Left renal pelvis (tissue), 4 donors: ENCODE results near the gene PLPPR3. TPM values are rescaled to one million over a fixed set of nuclear protein-coding genes. Genes with fewer than 3 reads are reported as not detected.

Source experiments
- DNase-seq, 4 donors: peaks; one replicate each; pipeline ENCODE4 v3.0.0-alpha.2; 2013; ENCODE audit warnings: low read depth in 4 of 4, low spot score in 3 of 4
- polyA plus RNA-seq, 4 donors: library from polyadenylated mRNA; unstranded; fragments of 120-200 nt; gene quantifications; one replicate each; pipeline ENCODE4 v1.2.1, GENCODE V29; 2013; ENCODE audit not compliant: insufficient read length in 4 of 4

The PLPPR3 gene
- polyA plus RNA-seq, 4 donors: 10.3 to 18.9 (median 11.4) TPM

DNA sequence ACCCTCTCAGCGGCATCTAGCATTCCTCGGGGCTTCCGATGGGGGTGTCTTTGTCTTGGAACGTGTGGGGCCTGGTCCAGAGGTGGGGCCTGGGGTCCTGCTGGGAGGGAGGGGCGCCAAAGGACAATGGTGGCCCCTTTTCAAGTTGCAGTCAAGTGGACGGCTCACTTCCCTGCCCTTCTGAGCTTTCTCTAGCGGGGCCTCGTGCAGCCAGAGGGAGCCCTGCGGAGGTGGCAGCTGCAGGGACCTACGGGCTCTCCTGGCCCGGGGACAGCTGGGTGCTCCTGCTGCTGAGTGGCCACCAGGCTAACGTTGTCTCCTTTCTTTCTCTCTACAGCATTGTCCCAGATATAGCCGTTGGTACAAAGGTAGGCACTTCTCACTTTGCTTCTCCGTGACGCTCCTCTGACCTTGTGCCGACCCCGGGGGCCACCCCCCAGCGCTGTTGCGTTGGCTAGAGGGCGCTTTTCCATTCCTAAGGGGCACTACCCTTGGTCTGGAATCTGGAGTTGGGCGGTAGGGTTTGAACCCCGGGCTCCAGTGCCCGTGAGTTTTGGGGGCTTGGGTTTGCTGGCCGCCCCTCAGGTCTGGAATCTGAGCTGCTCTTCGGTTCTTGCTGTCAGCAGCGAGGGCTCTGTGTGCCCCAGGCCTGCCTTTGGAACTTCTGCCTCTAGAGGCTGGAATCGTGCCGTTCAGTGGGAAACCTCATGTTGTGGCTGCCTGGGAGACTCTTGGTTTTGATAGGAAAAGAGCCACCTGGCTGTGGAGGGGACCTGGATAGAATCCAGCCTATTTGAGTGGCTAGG is 22.5 kb downstream of the PLPPR3 start:
- DNase-seq: no peak

- no peak for DNase-seq
Measured at GRCh38 chr19:798415-799075, 23.2 kb downstream of the PLPPR3 start.

DNA sequence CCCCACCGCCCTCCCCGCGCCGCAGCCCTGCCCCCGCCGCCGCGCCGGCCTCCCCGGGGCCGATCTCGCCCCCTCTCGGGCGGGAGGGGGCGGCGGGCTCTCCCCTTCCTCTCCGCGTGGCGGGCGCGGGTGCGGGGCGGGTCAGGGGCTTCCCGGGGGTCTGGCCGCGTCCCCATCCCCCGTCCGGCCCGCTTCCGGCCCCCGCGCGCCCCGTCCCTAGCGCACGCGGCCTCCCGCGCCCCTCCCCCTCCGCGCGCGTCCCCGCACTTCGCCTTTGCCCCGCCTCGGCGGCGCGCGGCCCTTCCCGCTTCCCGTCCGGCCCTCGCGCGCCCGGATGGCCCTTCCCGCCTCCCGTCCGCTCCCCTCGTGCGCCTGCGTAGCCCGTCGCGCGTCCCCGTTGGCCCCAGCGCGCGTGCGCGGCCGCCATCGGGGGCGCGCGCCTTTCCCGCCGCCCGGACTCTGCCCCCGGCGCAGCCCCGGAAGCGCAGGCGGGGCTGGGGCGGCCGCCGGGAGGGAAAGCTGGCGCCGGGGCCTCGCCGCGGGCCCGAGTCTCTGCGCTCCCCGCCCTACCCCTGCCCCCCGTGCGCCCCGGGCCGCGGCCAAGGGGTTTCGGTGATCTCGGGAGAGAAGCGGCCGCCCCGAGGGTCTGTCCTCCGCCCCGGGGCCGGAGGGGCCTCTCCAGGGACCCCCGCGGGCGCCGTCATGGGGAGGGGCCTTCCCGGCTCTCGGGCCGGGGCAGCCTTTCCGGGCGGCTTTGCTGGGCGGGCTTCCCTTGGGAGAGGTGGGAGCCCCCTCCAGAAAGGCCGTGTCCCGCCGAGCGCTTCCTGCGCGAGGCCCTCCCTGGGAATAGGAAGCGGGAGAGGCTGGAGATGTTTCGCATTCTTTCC is 24.0 kb downstream of the PLPPR3 start:
- peak in 2 of 4 donors; percentile 76 to 79 for DNase-seq

DNA sequence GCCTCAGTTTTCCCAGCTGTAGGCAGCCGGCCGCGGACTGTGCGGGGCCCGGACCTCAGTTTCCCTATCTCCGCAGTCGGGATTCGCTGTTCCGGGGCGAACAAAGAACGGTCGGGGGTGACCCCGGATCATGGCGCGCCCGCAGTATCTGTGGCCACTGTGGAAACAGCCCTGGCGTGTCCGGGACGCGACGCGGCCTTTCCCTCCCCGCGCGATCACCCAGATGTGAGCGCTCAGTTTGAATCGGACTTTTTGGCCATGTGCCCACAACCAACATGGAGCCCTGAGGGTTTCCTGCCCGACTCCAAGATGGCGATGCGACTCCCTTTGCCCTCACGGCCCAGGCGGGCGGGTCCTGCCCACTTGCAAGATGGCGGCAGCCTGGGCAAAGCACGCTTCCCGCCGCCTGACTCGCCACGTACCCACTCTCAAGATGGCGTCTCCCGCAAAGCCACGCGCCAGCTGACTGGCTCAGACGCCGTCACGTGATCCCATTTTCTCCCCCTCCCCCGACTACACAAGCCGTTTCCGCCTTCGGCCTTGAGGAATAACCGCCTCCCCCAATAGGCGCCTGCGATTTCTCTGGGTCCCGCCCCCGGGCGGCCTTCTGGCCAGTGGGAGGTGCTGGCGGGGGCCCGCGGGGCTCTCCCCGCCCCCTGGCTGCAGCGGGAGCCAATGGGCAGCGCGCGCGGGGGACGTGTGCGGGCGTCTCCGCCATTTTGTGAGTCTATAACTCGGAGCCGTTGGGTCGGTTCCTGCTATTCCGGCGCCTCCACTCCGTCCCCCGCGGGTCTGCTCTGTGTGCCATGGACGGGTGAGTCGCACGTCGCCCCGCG is 24.8 kb downstream of the PLPPR3 start, which contains the start of gene PTBP1:
PTBP1 (plus strand) TSS at position 761 of the 836 bp plus-strand sequence; CDS start at position 807, 46 bp downstream.
- DNase-seq: peak; percentile 100

GRCh38 chr19:795691-796581 is 25.8 kb downstream of the PLPPR3 start:
- DNase-seq: no peak

DNA sequence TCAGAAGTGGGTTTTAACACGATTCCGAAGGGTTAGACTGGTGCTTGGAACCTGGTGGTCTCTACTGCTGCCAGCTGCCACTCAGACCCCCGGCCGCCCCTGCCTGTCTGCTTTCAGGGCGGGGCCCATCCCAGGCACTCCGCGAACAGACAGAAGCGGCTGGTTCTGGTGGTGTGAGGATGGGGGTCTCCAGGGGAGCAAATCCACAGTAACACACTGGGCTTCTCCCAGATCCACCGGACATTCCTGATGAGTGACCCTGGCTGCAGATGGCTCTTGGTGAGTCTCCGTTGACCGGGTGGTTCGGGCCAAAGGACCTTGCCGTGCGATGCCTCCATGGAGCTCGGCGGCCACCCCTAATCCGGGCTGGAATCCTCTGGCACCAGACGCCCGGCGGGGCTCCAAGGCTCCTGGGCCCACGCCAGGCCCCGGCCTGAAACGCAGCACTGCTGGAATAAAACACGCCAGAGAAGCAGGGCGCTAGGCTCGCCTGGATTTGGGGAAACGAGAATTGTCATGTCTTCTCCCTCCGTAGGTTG is 26.6 kb downstream of the PLPPR3 start:
- no peak for DNase-seq

DNA sequence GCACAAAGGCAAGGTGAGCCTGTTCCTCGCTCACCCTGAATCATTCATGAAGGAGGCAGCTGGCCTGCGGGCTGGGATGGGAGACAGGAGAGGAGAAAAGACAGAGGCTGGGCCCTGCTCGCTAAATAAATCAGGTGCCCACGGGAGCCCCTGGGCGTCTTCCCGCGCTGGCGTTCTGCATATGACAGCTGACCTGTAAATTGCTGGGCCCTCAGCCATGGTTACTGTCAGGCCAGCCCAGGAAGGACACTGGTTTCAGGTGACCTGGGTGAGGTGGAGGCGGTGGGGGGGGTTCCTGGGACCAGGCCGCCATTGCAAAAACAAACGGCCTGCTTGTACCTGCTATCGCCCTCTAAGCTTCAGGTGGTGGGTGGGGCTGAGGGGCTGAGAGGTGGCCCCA is 27.9 kb downstream of the PLPPR3 start:
- no peak for DNase-seq

GRCh38 chr19:792306-792885 is 29.4 kb downstream of the PLPPR3 start:
- DNase-seq: no peak

DNA sequence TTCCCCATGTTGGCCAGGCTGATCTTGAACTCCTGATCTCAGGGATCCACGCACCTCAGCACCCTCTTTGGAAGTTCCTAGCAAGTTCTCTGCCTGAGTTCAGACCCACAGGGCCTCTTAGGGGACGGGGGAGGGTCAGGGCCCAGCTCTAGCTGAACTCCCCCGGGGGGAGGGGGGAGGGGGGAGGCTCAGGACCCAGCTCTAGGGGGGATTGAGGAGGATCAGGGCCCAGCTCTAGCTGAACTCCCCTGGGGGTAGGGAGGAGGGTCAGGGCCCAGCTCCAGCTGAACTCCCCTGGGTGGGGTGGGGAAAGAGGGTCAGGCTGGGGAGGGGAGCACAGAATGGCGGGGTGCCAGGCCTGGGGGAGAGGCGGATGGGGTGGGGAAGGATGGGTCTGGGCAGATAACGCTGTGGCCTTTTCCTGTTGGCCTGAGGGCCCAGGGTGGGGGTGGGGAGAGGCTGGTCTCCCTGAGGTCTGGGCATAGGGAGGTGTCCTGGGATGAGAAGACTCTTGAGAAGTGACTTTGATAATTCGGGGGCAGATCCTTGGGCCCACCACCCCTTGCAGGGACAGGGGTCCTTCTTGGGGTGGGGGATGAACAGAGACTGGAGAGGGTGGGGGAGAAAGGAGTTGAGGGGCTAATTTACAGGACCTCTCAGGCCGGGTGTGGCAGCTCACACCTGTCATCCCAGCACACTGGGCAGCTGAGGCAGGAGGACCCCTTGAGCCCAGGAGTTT is 30.0 kb downstream of the PLPPR3 start:
- no peak for DNase-seq

GRCh38 chr19:791007-791566 is 30.7 kb downstream of the PLPPR3 start:
- no peak for DNase-seq

DNA sequence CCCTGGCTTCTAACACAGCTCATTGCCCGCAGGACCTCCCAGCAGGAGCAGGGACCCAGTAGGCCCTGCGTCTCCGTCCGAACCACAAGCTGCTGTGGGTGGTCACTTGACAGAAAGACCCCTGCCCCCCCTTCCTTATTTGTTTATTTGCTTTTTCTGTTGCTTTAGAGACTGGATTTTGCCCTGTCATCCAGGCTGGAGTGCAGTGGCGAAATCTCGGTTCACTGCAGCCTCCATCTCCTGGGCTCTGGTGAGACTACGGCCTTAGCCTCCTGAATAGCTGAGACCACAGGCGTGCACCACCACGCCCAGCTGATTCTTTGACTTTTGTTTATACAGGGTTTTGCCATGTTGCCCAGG is 32.1 kb downstream of the PLPPR3 start:
- DNase-seq: no peak

GRCh38 chr19:788983-789700 is 32.6 kb downstream of the PLPPR3 start:
- DNase-seq: no peak

DNA sequence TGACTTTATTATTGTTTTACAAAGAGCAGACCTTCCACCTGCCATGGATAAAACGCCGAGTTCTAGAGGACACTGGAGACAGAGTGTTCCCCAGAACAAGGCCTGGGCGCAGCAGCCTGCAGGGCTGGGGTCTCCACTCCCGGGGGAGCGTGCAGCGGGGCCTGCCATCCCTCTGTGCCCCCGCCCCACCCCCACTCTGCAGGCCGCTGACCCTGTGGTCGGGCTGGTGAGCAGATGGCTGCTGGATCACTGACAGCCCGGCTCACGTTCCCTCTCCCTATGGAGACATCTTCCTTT is 33.1 kb downstream of the PLPPR3 start:
- DNase-seq: no peak

DNA sequence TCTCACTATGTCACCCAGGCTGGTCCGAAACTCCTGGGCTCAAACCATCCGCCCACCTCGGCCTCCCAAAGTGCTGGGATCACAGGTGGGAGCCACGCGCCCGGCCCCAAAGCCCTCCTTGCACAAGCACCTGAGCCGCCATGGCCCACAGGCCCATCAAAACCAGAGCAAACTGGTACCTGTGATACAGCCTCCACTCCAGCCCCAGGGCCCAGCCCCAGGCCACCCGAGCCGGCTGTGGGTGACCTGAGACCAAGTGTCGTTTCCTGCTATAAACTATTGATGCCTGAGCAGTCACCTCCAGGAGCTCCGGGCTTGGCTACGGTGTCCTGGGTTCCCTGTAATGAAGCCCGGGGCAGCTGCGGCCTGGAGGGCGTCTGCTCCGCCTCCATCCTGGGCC is 34.2 kb downstream of the PLPPR3 start:
- DNase-seq: no peak

DNA sequence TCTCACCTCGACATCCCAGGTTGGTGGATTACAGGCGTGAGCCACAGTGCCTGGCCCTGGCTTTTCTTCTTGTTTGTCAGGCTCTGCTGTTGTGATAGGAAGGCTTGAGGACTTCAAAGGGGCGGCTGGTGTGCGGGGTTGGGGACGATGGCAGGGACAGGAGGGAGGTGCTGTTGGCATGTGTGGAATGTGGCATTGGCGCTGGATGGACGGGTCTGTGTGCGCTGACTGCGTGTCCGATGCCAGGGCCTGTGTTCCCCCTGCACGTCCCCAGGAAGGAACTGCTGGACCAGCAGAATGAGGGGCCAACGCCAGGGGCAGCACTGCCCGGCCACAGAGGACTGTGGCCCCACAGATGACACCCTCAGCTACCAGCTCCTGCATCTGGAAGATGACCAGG is 37.2 kb downstream of the PLPPR3 start:
- no peak for DNase-seq

- DNase-seq: no peak
Measured at GRCh38 chr19:782878-783668, 38.7 kb downstream of the PLPPR3 start.
